Astrocyte (in vitro differentiated cells and primary cell): ENCODE measurements around the gene PEX19.

Experiments used
- CTCF ChIP-seq: IDR thresholded peaks from 2 replicates; pipeline ENCODE4 v1.5.1; 2011; ENCODE audit warnings: low read depth, mild to moderate bottlenecking, inconsistent platforms, low read length, moderate library complexity; ENCODE audit not compliant: insufficient read depth
- EZH2 ChIP-seq: IDR thresholded peaks from 2 replicates; pipeline ENCODE4 v1.6.1; 2012; ENCODE audit warnings: mild to moderate bottlenecking, low read length, inconsistent platforms; ENCODE audit not compliant: insufficient read depth

- TF ChIP-seq CTCF (no peak), EZH2 (no peak)
Observed at GRCh38 chr1:160261893-160262794, 22.8 kb downstream of the PEX19 start, which contains the start of gene DCAF8.
